Activated CD4-positive, CD25-positive, alpha-beta regulatory T cell treated with anti-CD3 and anti-CD28 coated beads, Interleukin-2, amount 50 U/mL, for 24 hours (primary cell): ENCODE data around the gene BCL2L14.

Experiments
- ATAC-seq, 2 donors: fragments of 150-1000 bp; cut with Tn5 transposase; one replicate each; pipeline ENCODE4 v1.10.0; 2021; ENCODE audit warnings: mild to moderate bottlenecking in 1 of 2, moderate library complexity in 1 of 2

Gene BCL2L14

DNA sequence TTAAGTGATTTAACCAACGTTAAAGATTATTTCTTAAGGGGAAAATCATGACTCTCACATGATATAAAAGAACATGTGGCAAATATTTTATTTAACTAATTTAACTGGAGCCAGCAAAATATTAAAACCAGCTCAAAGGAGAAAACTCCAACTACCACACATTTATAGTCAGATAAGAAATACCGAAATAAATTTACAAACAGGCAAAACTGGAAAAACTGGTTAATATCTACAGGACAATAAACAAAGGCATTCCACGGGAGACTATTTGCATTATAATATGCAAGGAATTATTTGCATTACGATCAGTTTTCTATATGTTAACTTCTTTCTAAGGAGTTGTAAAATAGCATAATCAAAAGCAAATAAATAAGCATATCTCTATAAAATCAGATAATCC, 13.8 kb upstream of the BCL2L14 start:
- ATAC-seq = no peak

GRCh38 chr12:12064596-12064995, 6.1 kb upstream of the BCL2L14 start:
- no peak for ATAC-seq

DNA sequence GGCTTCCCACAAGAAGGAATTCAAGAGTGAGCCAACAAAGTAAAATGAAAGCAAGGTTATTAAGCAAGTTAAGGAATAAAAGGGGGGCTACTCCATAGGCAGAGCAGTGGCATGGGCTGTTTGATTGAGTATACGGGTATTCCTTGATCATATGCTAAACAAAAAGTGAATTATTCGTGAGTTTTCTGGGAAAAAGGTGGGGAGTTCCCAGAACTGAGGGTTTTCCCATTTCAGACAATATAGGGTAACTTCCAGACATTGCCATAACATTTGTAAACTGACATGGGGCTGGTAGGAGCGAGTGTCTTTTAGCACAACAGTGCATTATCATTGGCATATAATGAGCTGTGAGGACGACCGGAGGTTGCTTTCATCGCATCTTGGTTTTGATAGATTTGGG, 2.0 kb upstream of the BCL2L14 start:
- no peak for ATAC-seq

- ATAC-seq = no peak
These were observed 754 bp upstream of the BCL2L14 start for GRCh38 chr12:12069821-12070548.

GRCh38 chr12:12072064-12072760, 1.5 kb downstream of the BCL2L14 start:
- ATAC-seq = peak in 1 of 2 donors; percentile 47

- no peak for ATAC-seq
These were observed 8.6 kb downstream of the BCL2L14 start for GRCh38 chr12:12079291-12079690.

- peak in 1 of 2 donors; percentile 38 for ATAC-seq
These were observed 11.2 kb downstream of the BCL2L14 start for GRCh38 chr12:12081836-12082497.

DNA sequence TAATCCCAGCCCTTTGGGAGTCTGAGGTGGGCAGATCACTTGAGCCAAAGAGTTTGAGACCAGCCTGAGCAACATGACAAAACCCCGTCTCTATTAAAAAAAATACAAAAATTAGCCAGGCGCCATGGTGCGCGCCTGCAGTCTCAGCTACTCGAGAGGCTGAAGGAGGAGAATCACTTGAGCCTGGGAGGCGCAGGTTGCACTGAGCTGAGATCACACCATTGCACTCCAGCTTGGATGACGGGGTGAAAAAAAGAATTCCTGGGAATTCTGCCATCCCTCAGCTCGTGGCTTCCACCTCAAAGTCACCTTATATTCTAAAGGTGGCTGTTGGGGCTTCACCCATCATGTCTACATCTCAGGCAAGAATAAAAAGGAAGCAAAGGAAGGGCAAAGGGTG, 12.9 kb downstream of the BCL2L14 start:
- no peak for ATAC-seq

DNA sequence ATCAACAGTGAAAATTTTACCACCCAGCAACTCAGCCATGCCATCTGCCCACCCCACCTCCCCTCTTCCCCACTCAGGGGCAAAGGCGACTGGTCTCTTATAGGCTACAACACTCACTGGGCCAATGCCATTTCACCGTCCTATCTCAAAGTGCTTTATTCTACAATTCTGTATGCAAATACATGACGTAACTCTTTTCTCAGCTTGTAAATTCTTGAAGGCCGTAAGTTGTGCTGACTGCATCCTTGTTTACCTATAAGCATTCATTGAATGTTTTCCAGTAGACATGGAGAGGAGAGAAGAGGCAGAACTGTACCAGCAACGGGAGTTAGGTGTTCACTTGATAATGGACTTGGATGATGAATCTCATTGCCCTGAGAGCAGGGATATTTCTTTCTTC, 15.6 kb downstream of the BCL2L14 start:
- ATAC-seq = no peak

GRCh38 chr12:12086973-12087692, 16.4 kb downstream of the BCL2L14 start:
- no peak for ATAC-seq

- no peak for ATAC-seq
These were observed 16.9 kb downstream of the BCL2L14 start for GRCh38 chr12:12087693-12088034.

GRCh38 chr12:12088147-12088546, 17.4 kb downstream of the BCL2L14 start:
- ATAC-seq = no peak

GRCh38 chr12:12088761-12089160, 18.0 kb downstream of the BCL2L14 start:
- no peak for ATAC-seq

DNA sequence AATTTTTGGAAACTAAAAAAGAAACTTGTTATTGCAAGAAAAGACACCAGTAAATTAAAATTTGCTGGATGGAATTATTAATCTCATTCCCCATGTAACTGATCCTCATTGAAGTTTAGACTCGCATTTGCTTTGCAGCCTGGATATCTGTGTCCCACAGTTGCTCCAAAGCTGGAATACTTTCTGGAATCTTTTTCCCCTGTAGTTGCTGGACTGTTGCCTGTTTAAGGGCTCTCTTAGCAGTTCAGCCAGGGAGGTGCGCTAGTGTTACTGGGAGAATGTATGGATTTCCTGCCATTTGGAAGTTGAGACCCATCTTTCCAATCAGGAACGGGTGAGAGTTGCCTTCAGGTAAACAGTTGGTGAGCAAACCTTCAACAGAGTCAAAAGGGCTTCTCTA, 20.3 kb downstream of the BCL2L14 start:
- no peak for ATAC-seq

GRCh38 chr12:12091977-12092663, 21.4 kb downstream of the BCL2L14 start:
- ATAC-seq = no peak

GRCh38 chr12:12094481-12094880, 23.7 kb downstream of the BCL2L14 start:
- ATAC-seq = no peak

DNA sequence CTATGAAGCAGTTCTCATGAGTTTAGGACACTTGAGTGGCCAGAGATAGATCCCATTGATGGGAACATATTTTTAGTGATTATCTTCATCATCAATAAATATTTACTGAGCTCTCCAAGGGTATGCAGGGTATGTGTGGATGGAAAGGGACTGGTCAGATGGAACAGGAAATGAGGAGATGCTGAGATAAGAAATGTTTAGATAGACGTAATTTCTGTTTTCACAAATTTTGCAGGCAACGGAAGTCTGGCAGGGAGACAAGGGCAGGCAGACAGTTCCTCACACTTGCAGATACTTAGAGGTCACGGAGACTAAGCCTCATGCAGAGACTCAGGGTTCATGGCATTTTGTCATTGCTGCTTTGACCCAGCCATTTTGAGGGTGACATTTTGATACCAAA, 24.3 kb downstream of the BCL2L14 start:
- no peak for ATAC-seq

GRCh38 chr12:12097891-12098690, 27.4 kb downstream of the BCL2L14 start:
- no peak for ATAC-seq

DNA sequence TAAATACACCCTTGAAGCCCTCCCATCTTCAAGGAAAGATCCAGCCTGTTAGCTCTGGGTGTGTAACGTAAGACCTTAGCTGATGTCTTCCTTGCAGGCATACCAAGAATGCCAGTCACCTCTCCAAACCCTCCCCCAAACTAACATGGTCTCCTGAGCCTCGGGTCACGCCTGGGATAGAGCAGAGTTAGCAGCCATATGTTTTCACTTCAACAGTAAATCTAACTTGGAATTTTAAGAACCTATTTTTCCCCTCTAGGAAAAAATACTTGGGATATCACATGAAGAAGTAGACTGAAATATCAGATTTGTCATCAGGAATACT, 27.9 kb downstream of the BCL2L14 start:
- ATAC-seq = no peak

DNA sequence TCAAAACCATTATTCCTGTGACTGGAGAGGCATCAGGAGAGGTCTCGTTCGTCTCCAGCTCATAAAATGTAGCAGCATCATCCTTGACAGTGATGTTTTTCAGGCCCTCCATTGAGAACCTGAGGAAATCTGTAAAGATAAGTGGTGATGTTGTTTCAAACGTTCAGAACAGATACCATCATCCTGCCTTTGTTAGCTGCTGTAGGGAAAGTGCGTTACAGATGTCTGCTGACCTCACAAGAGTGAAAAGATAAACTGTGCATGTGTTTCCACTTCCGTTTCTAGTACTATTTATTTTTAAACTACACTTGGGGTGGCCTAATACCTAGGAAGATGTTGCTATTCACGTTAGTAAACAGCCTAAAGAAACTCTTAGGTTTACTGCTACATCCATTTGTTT, 28.4 kb downstream of the BCL2L14 start:
- no peak for ATAC-seq

DNA sequence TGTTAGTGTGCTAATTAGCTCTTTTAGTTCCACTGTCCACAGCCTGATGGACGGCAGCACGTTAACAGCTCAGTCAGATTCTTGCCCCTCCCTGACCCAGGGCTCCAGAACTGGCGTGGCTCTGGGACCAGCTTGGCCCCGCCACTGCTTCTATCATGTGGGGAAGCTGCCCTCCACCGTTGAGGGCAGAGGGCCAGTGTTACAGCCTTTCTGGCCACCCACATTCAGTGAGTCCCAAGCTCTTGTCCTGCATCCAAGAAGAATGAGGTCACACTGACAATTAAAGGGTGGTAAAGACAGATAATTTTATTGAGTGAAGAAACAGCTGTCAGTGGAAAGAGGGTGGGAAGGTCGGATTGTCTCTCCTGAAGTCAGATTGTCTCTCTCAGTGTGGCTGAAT, 36.9 kb downstream of the BCL2L14 start:
- ATAC-seq = no peak

DNA sequence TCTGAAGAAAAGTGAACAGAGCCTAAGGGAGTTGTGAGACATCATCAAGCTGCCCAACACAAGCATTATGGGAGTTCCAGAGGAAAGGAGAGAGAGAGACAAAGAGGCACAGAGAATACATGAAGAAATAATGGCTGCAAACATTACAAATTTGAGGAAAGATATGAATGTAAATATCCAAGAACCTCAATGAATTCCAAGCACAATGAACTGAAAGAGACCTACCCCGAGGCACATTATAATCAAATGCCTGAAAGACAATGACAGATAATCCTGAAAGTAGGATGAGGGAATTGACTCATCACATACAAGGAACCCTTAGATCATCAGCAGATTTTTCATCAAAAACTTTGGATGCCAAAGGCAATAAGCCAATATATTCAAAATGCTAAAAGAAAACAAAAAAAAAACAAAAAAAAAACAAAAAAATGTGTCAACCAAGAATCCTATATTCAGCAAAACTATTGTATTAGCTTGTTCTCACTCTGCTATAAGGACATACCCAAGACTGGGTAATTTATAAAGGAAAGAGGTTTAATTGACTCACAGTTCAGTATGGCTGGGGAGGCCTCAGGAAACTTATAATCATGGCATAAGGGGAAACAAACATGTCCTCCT, 37.8 kb downstream of the BCL2L14 start:
- ATAC-seq = no peak
